Measurements from ENCODE around the gene IMPDH1.

The IMPDH1 gene

DNA sequence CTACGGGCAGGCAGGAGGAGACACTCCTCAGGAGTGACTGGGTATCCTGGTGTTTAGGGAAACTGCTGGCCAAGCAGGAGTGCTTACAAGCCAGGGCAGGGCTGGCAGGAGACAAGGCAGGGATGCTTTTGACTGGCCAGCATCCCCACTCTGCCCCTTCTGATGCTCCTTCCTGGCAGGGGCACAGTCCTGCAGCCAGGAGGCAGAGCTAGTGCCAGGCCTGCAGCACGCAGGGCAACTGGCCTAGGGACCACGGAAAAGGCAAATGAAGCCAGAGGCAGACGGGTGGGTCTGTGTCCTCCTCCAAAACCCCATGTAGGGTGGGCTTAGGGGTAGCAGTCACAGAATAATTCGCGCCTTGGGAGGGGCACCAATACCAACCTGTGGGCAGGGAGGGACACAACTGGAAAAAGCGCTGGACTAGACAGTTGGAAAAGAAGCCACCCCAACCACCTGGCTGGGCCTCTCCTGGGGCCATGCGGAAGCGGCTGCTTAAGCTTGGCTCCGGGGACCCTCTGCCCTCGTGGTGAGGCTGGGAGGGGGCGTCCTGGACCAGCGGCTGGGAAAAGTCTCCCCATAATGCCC is 4.8 kb downstream of the IMPDH1 start:
- H3K4me3 ChIP-seq (ENCODE audit: low read length): peak overlapping the region; percentile 80
- TF ChIP-seq, protein P1, sequence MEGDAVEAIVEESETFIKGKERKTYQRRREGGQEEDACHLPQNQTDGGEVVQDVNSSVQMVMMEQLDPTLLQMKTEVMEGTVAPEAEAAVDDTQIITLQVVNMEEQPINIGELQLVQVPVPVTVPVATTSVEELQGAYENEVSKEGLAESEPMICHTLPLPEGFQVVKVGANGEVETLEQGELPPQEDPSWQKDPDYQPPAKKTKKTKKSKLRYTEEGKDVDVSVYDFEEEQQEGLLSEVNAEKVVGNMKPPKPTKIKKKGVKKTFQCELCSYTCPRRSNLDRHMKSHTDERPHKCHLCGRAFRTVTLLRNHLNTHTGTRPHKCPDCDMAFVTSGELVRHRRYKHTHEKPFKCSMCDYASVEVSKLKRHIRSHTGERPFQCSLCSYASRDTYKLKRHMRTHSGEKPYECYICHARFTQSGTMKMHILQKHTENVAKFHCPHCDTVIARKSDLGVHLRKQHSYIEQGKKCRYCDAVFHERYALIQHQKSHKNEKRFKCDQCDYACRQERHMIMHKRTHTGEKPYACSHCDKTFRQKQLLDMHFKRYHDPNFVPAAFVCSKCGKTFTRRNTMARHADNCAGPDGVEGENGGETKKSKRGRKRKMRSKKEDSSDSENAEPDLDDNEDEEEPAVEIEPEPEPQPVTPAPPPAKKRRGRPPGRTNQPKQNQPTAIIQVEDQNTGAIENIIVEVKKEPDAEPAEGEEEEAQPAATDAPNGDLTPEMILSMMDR (conservative IDR thresholded peaks at IDR 0.05; ENCODE audit: low read length): peak; percentile 44

DNA sequence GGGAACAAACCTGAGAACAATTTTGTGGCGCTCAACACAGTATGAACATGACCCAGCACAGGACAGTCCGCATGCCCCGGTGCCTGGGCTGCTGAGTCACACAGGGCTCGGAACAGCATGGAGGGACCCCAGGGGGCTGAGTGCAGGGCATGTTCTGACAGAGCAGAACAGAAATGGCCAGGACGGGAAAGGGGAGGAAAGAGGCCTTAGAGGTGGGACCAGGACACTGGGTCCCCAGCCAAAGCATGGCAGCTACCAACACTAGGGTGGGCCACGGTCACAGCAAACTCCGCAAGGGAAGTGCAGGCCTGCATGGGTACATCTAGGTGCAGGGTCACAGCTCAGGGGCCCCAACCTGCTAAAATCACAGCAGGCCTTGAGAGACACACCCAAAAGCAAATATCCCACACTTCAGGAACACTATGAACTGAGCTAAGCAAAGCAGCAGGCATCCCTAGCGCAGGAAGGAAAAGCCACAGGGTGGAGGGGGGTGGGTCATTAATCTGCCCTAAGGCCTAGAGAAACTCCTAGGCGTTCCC is 5.6 kb downstream of the IMPDH1 start:
- no peak for DNase-seq (ENCODE audit: low read depth)
- peak overlapping the region; percentile 80 for H3K4me3 ChIP-seq (ENCODE audit: low read length)
- TF ChIP-seq, protein P1 (conservative IDR thresholded peaks at IDR 0.05; ENCODE audit: low read length): no peak

More for the DNA sequence above, 4.8 kb downstream of the IMPDH1 start:
- peak; percentile 30 for DNase-seq (ENCODE audit: low read depth)

- TF ChIP-seq, protein P1 (conservative IDR thresholded peaks at IDR 0.05; ENCODE audit: low read length): no peak
- no peak overlapping the region for H3K4me3 ChIP-seq (ENCODE audit: low read length)
- DNase-seq (ENCODE audit: low read depth): no peak
Measured at GRCh38 chr7:128403676-128404075, 6.1 kb downstream of the IMPDH1 start.

DNA sequence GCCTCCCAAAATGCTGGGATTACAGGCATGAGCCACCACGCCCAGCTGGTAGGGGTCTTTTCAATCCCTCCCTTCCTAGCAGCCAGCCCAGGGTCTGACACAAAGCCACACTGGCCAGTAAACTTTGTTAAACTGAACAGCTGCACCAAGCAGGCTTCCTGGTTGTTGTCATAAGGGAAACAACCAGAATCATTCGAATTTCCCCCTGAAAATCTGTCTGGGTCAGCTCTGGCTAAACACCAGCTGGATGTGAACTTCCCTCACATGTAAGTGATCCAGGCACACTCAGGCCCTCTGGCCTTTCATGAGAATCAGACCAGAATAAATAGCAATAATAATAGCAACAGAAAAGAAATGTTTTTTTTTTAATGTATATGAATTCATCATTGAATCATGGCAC is 7.4 kb downstream of the IMPDH1 start:
- DNase-seq (ENCODE audit: low read depth): no peak
- TF ChIP-seq, protein P1 (conservative IDR thresholded peaks at IDR 0.05; ENCODE audit: low read length): no peak
- H3K4me3 ChIP-seq (ENCODE audit: low read length): no peak overlapping the region

DNA sequence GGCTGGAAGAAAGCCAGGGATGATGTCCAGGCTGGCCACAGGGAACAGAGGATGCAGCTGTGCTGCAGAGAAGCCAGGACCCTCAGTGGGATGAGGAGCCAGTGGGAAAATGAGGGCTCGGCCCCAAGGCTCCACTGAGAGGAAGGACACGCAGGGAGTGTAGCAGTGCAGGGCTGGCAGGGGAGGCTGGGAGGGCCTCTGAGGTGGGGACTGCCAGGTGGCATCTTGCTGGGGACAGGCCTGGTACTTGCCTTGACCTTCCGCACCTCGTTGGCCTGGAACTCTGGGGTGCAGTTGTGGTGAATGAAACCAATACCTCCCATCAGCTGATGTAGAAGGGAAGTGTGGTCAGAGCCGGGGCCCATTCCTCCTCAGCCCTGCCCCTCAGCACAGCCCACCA is 9.2 kb downstream of the IMPDH1 start:
- H3K4me3 ChIP-seq (ENCODE audit: low read length): no peak overlapping the region
- TF ChIP-seq, protein P1 (conservative IDR thresholded peaks at IDR 0.05; ENCODE audit: low read length): no peak
- no peak for DNase-seq (ENCODE audit: low read depth)

DNA sequence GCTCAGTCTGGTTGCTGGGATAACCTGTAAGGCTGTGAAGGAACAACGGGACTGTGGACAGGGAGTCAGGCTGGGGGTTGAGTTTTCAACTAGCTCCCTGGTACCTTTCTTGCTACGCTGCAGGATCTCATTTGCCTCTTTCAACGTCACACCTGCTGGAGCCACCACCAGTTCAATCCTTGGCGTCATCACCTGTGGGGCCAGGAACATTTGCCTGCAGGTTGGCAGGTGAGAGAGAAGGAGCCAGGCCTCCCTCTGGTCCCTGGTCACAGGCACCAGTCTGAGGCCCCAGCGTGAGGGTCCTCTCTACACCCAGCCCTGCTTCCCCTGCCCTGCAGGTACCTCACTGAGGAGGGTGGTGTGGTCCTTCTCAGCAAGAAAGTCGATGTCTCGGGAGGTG is 9.8 kb downstream of the IMPDH1 start:
- H3K4me3 ChIP-seq (ENCODE audit: low read length): no peak overlapping the region
- DNase-seq (ENCODE audit: low read depth): no peak
- TF ChIP-seq, protein P1 (conservative IDR thresholded peaks at IDR 0.05; ENCODE audit: low read length): no peak

GRCh38 chr7:128398841-128399135 is 11.0 kb downstream of the IMPDH1 start:
- DNase-seq (ENCODE audit: low read depth): no peak
- TF ChIP-seq, protein P1 (conservative IDR thresholded peaks at IDR 0.05; ENCODE audit: low read length): no peak
- no peak overlapping the region for H3K4me3 ChIP-seq (ENCODE audit: low read length)
